ACC112 (cell line): ENCODE measurements around the gene TANC1.

ENCODE experiments used
- H2AFZ ChIP-seq: fragments of 200-600 bp; sonication (generic); one replicate; pipeline ENCODE4 v1.6.0; 2017; ENCODE audit warnings: antibody characterized with exemption, low read length; ENCODE audit not compliant: unreplicated experiment
- H3K27ac ChIP-seq: fragments of 200-600 bp; sonication (generic); 2 replicates; pipeline ENCODE4 v1.5.1; 2014; ENCODE audit warnings: low read depth, mild to moderate bottlenecking, antibody characterized with exemption, low read length, moderate library complexity
- H3K27me3 ChIP-seq: fragments of 200-600 bp; sonication (generic); 2 replicates; pipeline ENCODE4 v1.6.1; 2014; ENCODE audit warnings: mild to moderate bottlenecking, antibody characterized with exemption, low read length, moderate library complexity, mixed read lengths; ENCODE audit not compliant: insufficient read depth
- H3K36me3 ChIP-seq: fragments of 200-600 bp; sonication (generic); 2 replicates; pipeline ENCODE4 v1.6.1; 2016; ENCODE audit warnings: mild to moderate bottlenecking, antibody characterized with exemption, low read length, moderate library complexity, mixed read lengths; ENCODE audit not compliant: insufficient read depth
- H3K4me1 ChIP-seq: fragments of 200-600 bp; sonication (generic); one replicate; pipeline ENCODE4 v1.6.1; 2016; ENCODE audit warnings: low read length, mixed read lengths; ENCODE audit not compliant: insufficient read depth, unreplicated experiment, control insufficient read depth
- H3K4me3 ChIP-seq: fragments of 200-600 bp; sonication (generic); 2 replicates; pipeline ENCODE4 v1.5.1; 2014; ENCODE audit warnings: mild to moderate bottlenecking, low read depth, low read length
- H3K79me2 ChIP-seq: fragments of 200-600 bp; sonication (generic); one replicate; pipeline ENCODE4 v1.6.0; 2016; ENCODE audit warnings: low read length; ENCODE audit not compliant: control insufficient read depth, unreplicated experiment, insufficient read depth

Gene TANC1

DNA sequence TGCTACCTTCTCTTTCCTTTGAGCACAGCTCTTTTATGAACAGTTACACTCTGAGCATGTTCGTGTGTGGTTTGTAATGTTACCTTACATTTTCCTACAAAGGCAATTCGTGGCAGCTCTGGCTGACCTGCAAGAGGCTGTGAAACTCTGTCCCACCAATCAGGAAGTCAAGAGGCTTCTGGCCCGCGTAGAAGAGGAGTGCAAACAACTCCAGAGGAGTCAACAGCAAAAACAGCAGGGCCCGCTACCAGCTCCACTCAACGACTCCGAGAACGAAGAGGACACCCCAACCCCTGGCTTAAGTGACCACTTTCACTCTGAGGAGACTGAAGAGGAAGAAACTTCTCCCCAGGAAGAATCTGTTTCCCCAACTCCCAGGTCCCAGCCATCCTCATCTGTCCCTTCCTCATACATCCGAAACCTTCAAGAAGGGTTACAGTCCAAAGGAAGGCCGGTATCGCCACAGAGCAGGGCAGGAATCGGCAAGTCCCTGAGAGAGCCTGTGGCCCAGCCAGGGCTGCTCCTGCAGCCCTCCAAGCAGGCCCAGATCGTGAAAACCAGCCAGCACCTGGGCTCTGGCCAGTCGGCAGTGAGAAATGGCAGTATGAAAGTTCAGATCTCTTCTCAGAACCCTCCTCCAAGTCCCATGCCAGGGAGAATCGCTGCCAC lies 261.2 kb downstream of the TANC1 start:
- H3K36me3 ChIP-seq = peaks cover 4% of the 10 kb centered on the region; the same call in 1 of the 2 replicates

GRCh38 chr2:159230145-159230877 lies 261.9 kb downstream of the TANC1 start:
- Histone ChIP-seq H3K4me1 (no peaks in the 10 kb centered on the region), H3K4me3 (no peak overlapping the region), H3K27me3 (no peaks in the 10 kb centered on the region), H3K79me2 (no peaks in the 10 kb centered on the region), H3K27ac (no peak overlapping the region), H2AFZ (no peak overlapping the region), H3K36me3 (peaks cover 11% of the 10 kb centered on the region; the same call in 1 of the 2 replicates)

More for the DNA sequence above, 261.2 kb downstream of the TANC1 start:
- no peak overlapping the region for H3K27ac ChIP-seq
- no peaks in the 10 kb centered on the region for H3K27me3 ChIP-seq
- no peak overlapping the region for H2AFZ ChIP-seq
- no peaks in the 10 kb centered on the region for H3K4me1 ChIP-seq
- no peak overlapping the region for H3K4me3 ChIP-seq
- H3K79me2 ChIP-seq = no peaks in the 10 kb centered on the region

GRCh38 chr2:159232456-159233170 lies 264.2 kb downstream of the TANC1 start:
- no peaks in the 10 kb centered on the region for H3K79me2 ChIP-seq
- no peaks in the 10 kb centered on the region for H3K4me1 ChIP-seq
- H2AFZ ChIP-seq = no peak overlapping the region
- H3K27ac ChIP-seq = no peak overlapping the region
- H3K36me3 ChIP-seq = peaks cover 15% of the 10 kb centered on the region; the same call in 1 of the 2 replicates
- no peaks in the 10 kb centered on the region for H3K27me3 ChIP-seq
- H3K4me3 ChIP-seq = no peak overlapping the region

- no peak overlapping the region for H3K4me3 ChIP-seq
- no peak overlapping the region for H2AFZ ChIP-seq
- no peaks in the 10 kb centered on the region for H3K4me1 ChIP-seq
- H3K36me3 ChIP-seq = peaks cover 17% of the 10 kb centered on the region
- H3K27me3 ChIP-seq = no peaks in the 10 kb centered on the region
- no peak overlapping the region for H3K27ac ChIP-seq
- no peaks in the 10 kb centered on the region for H3K79me2 ChIP-seq
Measured at GRCh38 chr2:159234868-159235267, 266.4 kb downstream of the TANC1 start.

DNA sequence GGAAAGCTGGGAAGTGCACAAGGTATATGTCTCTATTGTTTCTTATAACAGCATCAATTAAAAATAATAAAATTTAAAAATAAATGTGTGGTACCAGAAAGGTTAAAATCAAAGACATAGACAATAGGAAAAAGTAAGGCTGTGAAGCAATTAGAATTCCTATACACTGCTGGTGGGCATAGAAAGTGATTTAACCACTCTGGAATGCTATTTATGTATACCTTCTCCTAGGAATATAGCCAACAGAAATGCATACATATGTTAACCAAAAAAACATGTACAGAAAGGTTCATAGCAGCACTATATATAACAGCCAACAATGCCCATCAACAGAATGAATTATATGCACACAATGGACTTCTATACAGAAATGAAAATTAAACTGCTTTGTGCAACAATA lies 275.1 kb downstream of the TANC1 start:
- no peak overlapping the region for H2AFZ ChIP-seq
- no peaks in the 10 kb centered on the region for H3K79me2 ChIP-seq
- no peak overlapping the region for H3K27ac ChIP-seq
- H3K4me3 ChIP-seq = no peak overlapping the region
- no peaks in the 10 kb centered on the region for H3K27me3 ChIP-seq
- peaks cover 3% of the 10 kb centered on the region for H3K4me1 ChIP-seq
- peaks cover 31% of the 10 kb centered on the region for H3K36me3 ChIP-seq

DNA sequence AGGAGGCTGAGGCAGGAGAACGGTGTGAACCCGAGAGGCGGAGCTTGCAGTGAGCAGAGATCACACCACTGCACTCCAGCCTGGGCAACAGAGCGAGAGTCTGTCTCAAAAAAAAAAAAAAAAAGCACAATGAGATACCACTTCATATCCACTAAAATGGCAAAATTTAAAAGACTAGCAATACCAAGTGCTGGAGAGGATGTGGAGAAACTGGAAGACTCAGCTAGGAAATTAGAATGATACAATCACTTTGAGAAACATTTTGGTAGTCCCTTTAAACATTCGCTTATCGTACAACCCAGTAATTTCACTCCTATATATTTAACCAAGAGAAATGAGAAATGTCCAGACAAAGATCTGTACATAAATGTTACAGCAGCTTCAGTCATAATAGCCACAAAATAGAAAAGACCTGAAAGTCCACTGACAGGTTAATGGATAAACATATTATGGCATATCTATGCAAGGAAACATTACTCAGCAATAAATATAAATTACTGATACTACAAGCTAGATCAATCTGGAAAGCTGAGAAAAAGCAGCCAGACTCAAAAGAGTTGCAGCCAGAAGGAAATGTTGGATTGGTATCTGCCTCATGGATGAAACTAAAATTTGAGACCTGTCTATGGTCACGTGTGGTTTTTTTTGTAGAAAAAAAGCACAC lies 278.0 kb downstream of the TANC1 start:
- Histone ChIP-seq H2AFZ (no peak overlapping the region), H3K27me3 (no peaks in the 10 kb centered on the region)

DNA sequence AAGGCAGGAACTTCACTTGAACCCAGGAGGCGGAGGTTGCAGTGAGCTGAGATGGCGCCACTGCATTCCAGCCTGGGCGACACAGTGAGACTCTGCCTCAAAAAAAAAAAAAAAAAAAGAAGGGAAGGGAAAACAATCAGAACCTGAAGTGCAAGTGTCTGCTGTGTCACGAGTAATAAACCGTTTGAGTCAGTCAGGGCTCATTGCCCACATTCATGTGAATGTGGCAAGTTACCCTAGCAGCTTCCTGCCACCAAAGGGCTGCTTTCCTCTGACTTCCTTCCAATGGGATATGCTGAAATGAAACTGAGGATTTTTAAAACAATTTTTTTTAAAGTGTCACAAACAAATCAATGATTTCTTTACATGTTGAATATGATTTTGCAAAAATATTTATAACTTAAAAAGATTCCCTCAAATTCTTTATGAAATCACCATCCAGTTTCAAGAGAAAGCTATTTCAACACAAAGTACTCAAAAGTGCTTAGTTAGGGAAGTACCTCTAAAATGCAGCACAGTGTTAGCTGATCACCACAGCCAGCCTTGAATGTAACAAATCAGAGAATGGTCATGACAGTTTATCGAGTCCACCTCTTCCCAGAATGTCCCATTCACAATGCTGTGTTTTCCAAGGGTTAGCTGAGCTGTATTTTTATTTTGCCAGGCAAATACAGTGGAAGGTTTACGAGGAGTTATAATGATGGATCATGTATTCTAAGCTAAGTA lies 281.7 kb downstream of the TANC1 start:
- no peaks in the 10 kb centered on the region for H3K27me3 ChIP-seq
- no peaks in the 10 kb centered on the region for H3K79me2 ChIP-seq
- H3K4me3 ChIP-seq = no peak overlapping the region
- peaks cover 17% of the 10 kb centered on the region for H3K36me3 ChIP-seq
- peak overlapping the region; percentile 20 for H2AFZ ChIP-seq
- H3K4me1 ChIP-seq = peaks cover 12% of the 10 kb centered on the region
- peak overlapping the region; percentile 60 for H3K27ac ChIP-seq

More for the DNA sequence above, 278.0 kb downstream of the TANC1 start:
- H3K36me3 ChIP-seq = peaks cover 20% of the 10 kb centered on the region
- no peaks in the 10 kb centered on the region for H3K79me2 ChIP-seq
- no peak overlapping the region for H3K27ac ChIP-seq
- no peak overlapping the region for H3K4me3 ChIP-seq
- peaks cover 16% of the 10 kb centered on the region for H3K4me1 ChIP-seq

DNA sequence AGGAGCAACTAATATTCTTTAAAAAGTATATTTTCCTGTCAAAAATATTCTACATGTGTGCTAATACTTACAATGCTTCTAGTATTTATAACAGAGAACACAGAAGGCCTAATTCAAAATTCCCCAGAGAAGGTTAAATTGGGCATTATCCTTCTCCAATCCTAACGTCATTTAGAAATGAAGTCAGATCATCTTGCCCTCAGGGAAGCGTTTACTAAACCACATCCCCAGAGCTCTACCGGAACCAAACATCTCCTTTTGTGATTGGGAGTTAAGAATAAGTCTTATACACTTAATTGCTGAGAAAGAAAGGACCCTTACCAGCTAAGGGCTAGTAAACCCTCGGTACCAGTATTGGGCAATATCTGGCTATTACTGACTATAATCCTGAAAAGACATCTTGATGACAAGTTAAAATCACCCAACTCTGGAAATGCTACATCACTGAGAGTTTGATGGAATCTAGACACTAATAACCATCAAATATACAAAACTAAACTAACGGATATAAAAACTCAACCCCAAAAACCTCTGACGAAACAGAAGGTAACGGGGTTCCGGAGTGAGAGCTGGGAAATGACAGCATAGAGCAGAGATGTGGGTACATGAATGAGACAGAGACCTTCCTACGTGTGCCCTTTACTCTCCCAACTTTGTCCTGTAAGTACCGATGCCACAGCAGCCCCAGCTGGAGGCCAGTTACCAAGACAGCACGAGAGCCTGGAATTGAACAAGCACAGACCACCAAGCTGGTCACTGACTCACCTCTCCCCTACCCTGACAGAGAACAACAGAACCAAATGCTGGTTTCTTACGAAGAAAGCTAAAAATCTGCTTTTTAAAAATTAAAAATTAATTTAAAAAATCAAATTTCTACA lies 283.1 kb downstream of the TANC1 start:
- H3K27me3 ChIP-seq = no peaks in the 10 kb centered on the region
- H3K4me1 ChIP-seq = peaks cover 21% of the 10 kb centered on the region
- H3K79me2 ChIP-seq = no peaks in the 10 kb centered on the region
- no peak overlapping the region for H3K4me3 ChIP-seq
- H3K27ac ChIP-seq = no peak overlapping the region
- peaks cover 11% of the 10 kb centered on the region for H3K36me3 ChIP-seq
- no peak overlapping the region for H2AFZ ChIP-seq

GRCh38 chr2:159252905-159253304 lies 284.5 kb downstream of the TANC1 start:
- no peak overlapping the region for H3K4me3 ChIP-seq
- no peaks in the 10 kb centered on the region; the same call in 1 of the 2 replicates for H3K36me3 ChIP-seq

More at GRCh38 chr2:159252905-159253304, 284.5 kb downstream of the TANC1 start:
- Histone ChIP-seq H3K27ac (no peak overlapping the region), H3K4me1 (peaks cover 26% of the 10 kb centered on the region), H2AFZ (no peak overlapping the region), H3K27me3 (no peaks in the 10 kb centered on the region), H3K79me2 (no peaks in the 10 kb centered on the region)
